ENCODE results near the gene PALD1. TPM values are rescaled to one million over a fixed set of nuclear protein-coding genes. Genes with fewer than 3 reads are reported as not detected.

Gene PALD1
- total RNA-seq, 3 donors from 2014 or later = 1.9 to 7.5 (median 5.9) TPM

DNA sequence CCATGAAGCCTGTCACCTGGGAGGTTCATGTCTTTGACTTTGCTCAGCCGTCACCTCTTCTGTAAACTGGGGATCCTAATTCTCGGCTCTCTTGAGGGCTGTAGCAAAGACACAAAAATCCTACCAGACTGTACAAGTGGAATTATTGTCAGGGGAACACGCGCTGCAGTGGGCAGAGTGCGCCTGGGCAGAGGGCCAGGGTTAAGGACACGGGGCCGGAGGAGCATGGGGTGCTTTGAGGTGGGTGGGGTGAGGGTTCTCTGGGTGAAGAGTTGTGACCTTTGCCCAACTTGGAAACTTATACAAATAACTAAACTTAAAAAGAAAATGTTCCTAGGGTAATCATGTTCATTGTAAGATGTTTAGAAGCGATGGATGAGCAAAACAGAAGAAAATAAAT lies 36.0 kb downstream of the PALD1 start:
- intact Hi-C loops (cut with DNase I; ENCODE audit: low total_unique reads) = no loop called here
- TF ChIP-seq POLR2A (IDR thresholded peaks at IDR 0.05) (no peak), POLR2AphosphoS5 (IDR thresholded peaks at IDR 0.05) (no peak)

DNA sequence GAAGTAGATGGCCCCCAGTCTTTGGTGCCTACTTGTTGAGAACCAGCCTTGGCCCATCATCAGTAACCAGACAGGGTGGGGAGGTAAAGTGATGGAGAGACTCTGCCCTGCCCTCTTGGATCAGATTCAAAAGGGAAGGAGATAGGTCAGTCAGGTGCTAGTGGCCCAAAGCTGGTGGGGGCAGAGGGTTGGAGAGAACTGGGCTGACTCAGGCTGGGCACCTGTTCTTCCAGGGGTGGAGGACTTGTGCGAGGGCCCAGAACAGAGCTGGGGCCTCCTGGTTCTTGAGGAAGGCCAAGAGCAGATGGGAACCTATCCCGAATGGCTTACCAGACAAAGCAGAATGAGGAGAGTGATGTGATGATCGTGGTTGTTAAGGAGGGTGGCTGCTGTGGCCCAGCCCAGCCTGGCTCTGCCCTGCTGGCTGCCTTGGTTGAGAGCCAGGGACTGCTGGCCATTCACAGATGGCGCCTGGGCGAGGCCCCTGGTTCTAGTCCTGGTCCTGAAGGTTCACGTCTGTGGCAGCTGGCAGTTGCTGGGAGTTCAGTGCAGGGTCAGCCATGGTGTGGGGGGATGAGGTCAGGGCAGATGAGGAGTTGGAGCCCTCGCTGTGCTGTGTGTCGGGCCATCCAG lies 36.6 kb downstream of the PALD1 start:
- DNase-seq (ENCODE audit: low spot score in 2 of 2) = no peak
- Histone ChIP-seq H3K27ac (no peak overlapping the region), H3K27me3 (no peaks in the 10 kb centered on the region), H3K4me3 (no peak overlapping the region), H3K4me1 (peaks cover 0 to 8% of the 10 kb centered on the region in 2 donors), H3K9me3 (no peaks in the 10 kb centered on the region), H3K36me3 (no peaks in the 10 kb centered on the region)
- TF ChIP-seq, protein P1, sequence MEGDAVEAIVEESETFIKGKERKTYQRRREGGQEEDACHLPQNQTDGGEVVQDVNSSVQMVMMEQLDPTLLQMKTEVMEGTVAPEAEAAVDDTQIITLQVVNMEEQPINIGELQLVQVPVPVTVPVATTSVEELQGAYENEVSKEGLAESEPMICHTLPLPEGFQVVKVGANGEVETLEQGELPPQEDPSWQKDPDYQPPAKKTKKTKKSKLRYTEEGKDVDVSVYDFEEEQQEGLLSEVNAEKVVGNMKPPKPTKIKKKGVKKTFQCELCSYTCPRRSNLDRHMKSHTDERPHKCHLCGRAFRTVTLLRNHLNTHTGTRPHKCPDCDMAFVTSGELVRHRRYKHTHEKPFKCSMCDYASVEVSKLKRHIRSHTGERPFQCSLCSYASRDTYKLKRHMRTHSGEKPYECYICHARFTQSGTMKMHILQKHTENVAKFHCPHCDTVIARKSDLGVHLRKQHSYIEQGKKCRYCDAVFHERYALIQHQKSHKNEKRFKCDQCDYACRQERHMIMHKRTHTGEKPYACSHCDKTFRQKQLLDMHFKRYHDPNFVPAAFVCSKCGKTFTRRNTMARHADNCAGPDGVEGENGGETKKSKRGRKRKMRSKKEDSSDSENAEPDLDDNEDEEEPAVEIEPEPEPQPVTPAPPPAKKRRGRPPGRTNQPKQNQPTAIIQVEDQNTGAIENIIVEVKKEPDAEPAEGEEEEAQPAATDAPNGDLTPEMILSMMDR (IDR thresholded peaks at IDR 0.05) = no peak
- TF ChIP-seq POLR2A (IDR thresholded peaks at IDR 0.05) (no peak), POLR2AphosphoS5 (IDR thresholded peaks at IDR 0.05) (no peak)
- intact Hi-C loops (cut with DNase I; ENCODE audit: low total_unique reads) = loop anchor here (1.0 kb wide), 1 partner anchor 41 kb away; no protein-coding TSS in a partner anchor

More for the DNA sequence above, 36.0 kb downstream of the PALD1 start:
- Histone ChIP-seq H3K36me3 (no peaks in the 10 kb centered on the region), H3K27ac (no peak overlapping the region), H3K27me3 (no peaks in the 10 kb centered on the region), H3K4me1 (peaks cover 0 to 8% of the 10 kb centered on the region in 2 donors), H3K4me3 (no peak overlapping the region), H3K9me3 (no peaks in the 10 kb centered on the region)
- no peak for DNase-seq (ENCODE audit: low spot score in 2 of 2)

DNA sequence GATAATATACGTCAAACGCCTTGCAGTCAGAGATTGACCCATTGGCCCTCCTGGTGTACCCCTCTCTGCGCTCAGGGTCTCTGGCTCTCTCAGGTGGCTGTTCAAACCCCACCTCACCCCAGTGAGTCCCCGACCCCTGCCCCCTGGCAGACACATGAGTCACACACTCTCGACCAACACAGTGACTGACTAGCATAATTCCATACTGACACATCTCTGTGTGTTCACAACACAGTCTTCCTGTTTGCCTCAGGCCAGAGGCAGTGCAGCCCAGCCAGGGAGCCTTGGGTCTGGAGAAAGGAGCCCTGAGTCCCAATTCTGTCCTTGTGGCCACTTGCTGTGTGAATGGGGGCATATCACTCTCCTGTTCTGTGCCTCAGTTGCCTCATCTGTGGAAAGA lies 40.1 kb downstream of the PALD1 start:
- TF ChIP-seq, protein P1 (IDR thresholded peaks at IDR 0.05) = no peak
- TF ChIP-seq POLR2A (IDR thresholded peaks at IDR 0.05) (no peak), POLR2AphosphoS5 (IDR thresholded peaks at IDR 0.05) (no peak)
- H3K27ac ChIP-seq = no peak overlapping the region
- intact Hi-C loops (cut with DNase I; ENCODE audit: low total_unique reads) = no loop called here
- no peaks in the 10 kb centered on the region for H3K27me3 ChIP-seq
- H3K36me3 ChIP-seq = no peaks in the 10 kb centered on the region
- H3K4me3 ChIP-seq = no peak overlapping the region
- no peak for DNase-seq (ENCODE audit: low spot score in 2 of 2)
- H3K4me1 ChIP-seq = no peaks in the 10 kb centered on the region
- H3K9me3 ChIP-seq = no peaks in the 10 kb centered on the region

DNA sequence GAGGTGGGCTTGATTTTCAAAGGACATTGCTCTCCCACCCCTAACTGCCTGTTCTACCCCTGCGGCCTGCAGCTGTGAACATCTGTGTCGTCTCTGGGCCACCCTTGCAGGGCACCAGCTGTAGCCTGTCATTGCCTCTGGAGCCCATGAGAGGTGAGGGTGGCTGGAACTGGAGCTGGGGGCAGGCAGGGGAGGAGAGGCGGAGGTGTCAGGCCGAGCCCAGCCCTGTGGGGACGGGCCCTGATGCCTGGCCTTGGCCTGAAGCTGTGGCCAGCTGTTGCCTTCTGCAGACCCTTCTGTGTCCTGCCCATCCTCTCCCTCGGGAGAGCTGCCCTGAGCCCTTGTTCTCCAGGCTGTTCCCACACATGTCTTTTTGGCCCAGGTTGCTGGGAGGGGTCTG lies 44.5 kb downstream of the PALD1 start:
- no peak overlapping the region for H3K27ac ChIP-seq
- H3K9me3 ChIP-seq = no peaks in the 10 kb centered on the region
- no peaks in the 10 kb centered on the region for H3K36me3 ChIP-seq
- no peaks in the 10 kb centered on the region for H3K4me1 ChIP-seq
- H3K4me3 ChIP-seq = no peak overlapping the region
- no peak for TF ChIP-seq POLR2AphosphoS5 (IDR thresholded peaks at IDR 0.05)
- TF ChIP-seq, protein P1 (IDR thresholded peaks at IDR 0.05) = no peak
- no peaks in the 10 kb centered on the region for H3K27me3 ChIP-seq
- DNase-seq (ENCODE audit: low spot score in 2 of 2) = no peak
- intact Hi-C loops (cut with DNase I; ENCODE audit: low total_unique reads) = no loop called here

DNA sequence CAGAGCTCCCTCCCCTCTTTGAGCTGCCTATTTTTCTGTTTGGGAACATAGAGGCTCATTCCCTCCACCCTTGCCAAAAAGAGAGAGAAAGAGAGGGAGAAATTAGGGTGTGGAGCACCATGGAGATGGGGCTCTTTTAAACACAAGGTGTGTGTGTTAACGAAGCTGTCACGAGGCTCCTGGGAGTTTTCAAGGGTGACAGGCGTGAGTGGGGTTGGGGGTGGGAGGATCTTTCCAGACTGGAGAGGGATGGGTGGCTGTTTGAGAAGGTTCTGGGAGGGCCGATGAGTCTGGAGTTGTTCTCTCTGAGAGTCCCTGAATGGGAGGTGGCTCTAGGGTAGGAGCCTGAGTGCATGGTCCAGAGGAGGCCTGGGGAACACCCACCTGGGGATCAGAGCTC lies 45.0 kb downstream of the PALD1 start:
- intact Hi-C loops (cut with DNase I; ENCODE audit: low total_unique reads) = no loop called here
- H3K36me3 ChIP-seq = no peaks in the 10 kb centered on the region

More for the DNA sequence above, 45.0 kb downstream of the PALD1 start:
- H3K4me1 ChIP-seq = no peaks in the 10 kb centered on the region
- no peak overlapping the region for H3K27ac ChIP-seq
- H3K9me3 ChIP-seq = no peaks in the 10 kb centered on the region
- no peak overlapping the region for H3K4me3 ChIP-seq
- TF ChIP-seq, protein P1 (IDR thresholded peaks at IDR 0.05) = no peak
- no peak for TF ChIP-seq POLR2AphosphoS5 (IDR thresholded peaks at IDR 0.05)
- no peak for TF ChIP-seq POLR2A (IDR thresholded peaks at IDR 0.05)
- no peaks in the 10 kb centered on the region for H3K27me3 ChIP-seq
- no peak for DNase-seq (ENCODE audit: low spot score in 2 of 2)

All from breast epithelium (tissue), 4 donors.